Astrocyte of the hippocampus (primary cell): ENCODE measurements around the gene IRF4.

Source experiments
- DNase-seq: peaks from one replicate; pipeline ENCODE4 v3.0.0; 2011; ENCODE audit warnings: low read depth, low spot score

IRF4 gene

GRCh38 chr6:353642-354614 is 37.6 kb upstream of the IRF4 start:
- no peak for DNase-seq

DNA sequence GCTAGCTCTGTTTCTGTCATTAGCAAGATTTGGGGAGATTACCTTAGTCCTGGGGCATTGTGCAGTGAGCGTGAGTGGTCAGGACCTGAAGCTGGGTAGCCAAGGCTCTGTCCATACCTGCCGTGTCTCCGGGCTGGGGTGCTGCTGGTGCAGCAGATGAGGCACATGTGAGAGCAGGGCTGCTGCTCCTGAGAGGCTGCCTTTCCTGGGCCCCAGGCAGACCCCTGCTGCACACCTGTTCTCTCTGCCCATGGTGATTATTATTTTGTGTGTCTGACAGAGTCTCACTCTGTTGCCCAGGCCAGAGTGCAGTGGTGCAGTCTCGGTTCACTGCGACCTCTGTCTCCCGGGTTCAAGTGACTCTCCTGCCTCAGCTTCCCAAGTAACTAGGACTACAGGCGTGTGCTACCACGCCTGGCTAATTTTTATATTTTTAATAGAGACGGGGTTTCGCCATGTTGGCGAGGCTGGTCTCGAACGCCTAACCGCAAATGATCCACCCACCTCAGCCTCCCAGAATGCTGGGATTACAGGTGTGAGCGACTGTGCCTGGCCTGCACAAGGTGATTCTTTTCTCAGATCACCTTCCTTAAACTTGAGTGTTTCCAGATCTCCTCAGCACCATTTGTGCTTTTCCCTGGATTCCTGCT is 36.8 kb upstream of the IRF4 start:
- no peak for DNase-seq

DNA sequence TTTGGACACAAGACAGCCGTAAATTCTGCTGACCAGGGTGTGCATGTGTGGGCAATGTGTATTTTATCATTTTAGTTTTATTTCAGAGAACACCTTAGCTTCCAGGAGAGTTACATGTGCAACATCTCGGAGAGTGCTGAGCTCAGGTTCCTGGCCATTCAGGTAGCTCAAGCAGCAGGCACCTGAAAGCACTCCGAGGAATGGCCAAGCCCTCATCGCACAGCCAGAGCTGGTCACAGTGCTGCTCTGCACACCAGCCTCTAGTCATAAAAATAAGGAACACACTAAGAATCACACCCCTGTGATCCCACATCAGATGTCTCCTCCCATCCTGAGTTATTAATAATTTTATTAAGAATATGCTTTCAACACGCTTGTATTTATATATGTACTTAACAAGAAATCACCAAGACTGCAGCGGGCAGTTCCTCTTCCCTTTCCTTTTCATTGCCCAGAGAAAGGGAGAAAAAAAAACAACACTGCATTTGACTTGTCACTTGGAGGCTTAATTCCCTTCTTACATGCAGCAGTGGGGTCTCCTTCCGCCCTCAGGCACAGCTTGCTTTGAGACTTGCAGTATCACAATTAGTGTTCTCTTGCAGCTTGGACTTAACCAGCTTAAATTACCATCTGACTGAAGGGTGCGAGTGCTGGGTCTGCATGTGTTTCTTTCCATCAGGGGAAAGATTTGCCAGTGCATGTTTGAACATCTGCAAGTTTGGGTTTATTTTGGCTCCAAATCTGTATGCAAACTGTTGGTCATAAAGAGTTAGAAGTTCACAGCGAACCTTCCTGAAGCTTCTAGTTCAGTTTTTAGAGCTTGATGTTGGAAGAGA is 36.0 kb upstream of the IRF4 start:
- DNase-seq, result no peak

GRCh38 chr6:356828-357251 is 34.7 kb upstream of the IRF4 start:
- DNase-seq, result no peak

- DNase-seq, result no peak
Measured at GRCh38 chr6:357261-357790, 34.2 kb upstream of the IRF4 start.

GRCh38 chr6:357791-358341 is 33.7 kb upstream of the IRF4 start:
- DNase-seq, result no peak

- no peak for DNase-seq
Measured at GRCh38 chr6:358432-358831, 33.1 kb upstream of the IRF4 start.

GRCh38 chr6:358847-359246 is 32.7 kb upstream of the IRF4 start:
- DNase-seq, result no peak

GRCh38 chr6:359261-360035 is 32.1 kb upstream of the IRF4 start:
- no peak for DNase-seq

DNA sequence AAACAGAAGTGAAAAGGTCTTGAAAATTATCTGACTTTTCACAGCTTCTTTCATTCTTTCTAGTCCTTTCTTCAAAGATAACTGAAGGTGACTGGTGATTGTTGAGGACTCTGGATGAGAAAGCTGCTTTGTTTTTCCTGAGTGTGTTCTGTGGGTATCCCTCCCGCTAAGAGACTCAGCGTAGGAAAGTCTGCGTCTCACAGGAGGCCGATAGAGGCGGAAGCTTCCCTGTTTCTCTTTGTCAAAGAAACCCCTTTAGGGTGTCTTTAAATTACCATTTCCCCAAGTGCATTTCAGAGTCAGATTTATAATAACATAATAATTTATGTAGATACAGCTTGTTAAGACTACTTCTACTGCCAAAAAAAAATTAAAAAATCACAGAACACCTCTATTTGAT is 31.2 kb upstream of the IRF4 start:
- DNase-seq, result no peak

DNA sequence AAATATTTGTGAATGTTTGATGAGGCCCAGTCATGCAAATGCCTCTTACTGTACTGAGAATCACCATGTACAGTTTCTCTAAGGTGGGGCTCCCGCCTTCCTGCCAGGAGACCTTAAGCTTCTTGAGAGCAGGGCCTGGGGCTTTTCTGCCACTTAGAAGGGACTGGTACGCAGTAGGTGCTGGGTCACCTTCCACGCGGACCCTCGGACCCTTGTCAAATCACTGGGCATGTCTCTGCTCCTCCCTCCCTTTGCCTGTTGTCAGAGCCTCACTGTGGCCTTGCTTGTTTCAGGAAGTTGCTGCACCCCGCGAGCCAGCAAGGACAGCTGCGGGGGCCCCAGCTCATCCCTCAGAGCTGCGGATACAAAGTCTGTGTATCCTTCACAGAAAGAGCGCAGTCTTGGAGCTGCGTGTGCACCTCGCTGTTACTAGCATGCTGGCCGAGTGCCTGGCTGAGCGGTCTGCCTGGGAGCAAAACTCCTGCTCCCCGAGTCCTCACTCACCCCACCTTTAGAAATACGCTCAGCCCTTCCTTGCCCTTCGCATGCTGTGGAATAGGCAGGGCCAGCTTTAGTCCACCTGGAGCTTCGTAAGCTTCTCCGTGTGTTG is 30.7 kb upstream of the IRF4 start:
- no peak for DNase-seq

GRCh38 chr6:361411-362132 is 30.0 kb upstream of the IRF4 start:
- no peak for DNase-seq

GRCh38 chr6:362231-362923 is 29.2 kb upstream of the IRF4 start:
- DNase-seq, result no peak

- DNase-seq, result no peak
Measured at GRCh38 chr6:362924-363249, 28.7 kb upstream of the IRF4 start.

DNA sequence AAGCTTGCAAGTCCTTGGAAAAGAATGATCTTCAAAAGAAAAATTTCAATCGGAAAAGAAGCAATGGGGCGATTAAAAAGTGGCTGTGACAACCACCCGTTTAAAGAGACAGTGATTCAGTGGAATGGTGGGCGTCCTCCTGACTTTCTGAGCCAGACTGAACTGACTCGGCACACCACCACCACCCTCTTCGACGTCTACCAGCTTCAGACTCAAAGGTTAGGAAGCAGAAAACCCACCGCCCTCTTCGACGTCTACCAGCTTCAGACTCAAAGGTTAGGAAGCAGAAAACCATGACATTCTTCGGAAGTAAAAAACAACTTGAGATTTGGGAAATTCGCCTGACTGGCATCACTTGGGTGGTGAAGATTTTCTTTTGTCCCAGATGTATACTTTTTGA is 28.3 kb upstream of the IRF4 start:
- DNase-seq, result no peak

DNA sequence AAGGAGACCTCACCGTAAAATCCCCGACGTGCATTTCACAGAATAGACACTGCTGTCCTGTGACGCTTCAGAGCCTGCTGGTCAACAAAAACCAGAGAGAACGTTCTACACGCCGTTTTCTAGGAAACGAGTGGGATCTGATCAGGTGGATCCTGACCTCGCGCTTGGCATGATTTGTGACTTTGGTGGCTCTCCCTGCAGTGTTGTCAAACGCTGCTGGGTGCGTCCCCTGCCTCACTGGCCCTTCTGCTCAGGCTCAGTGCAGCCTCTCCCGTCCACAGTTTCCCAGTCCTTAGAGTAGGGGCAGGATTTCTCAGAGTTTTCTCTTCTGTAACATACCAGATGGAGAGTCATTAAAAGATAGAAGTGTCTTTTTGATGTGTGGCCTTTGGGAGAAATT is 27.6 kb upstream of the IRF4 start:
- no peak for DNase-seq

DNA sequence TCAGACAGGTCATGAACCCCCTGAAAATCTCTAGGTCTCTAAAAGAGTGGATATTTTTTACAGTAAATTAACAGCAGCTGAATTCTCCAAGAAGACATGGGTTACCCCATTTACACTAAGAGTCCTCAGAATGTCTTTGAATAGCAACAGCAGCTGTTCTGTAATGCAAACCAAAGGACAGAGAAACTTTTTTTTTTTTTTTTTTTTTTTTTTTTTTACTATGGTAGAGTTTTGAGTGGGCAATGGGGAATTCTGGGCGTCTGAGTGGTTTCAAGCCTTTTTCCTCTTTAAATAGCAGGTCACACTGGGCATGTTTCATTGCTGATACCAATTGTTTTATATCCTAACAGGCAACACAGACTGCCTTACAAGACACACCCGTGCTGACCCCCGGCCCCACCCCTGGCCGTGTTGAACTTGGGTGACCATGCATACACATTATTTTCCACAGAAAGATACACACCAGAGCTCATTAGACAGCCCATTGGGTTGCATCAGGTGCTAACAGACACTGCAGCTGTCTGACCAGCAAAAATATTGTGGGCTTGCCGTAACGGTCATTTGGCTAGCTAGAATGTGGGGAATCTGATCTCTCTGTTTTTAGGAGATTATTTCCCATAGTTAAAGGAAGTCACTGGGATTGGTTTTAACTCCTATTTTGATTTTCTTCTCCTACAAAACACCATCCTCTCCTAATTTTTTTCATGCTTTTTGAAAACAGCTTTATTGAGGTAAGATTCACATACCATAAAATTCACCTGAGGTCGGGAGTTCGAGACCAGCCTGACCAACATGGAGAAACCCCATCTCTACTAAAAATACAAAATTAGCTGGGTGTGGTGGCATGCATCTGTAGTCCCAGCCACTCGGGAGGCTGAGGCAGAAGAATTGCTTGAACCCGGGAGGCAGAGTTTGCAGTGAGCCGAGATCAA is 26.7 kb upstream of the IRF4 start:
- DNase-seq, result no peak

- DNase-seq, result no peak
Measured at GRCh38 chr6:365835-366234, 25.7 kb upstream of the IRF4 start.
